Measurements from ENCODE around the gene S100A12. TPM values are rescaled to one million over a fixed set of nuclear protein-coding genes. Genes with fewer than 3 reads are reported as not detected.
"Not testable (repeated sequence)": the region's sequence is repeated elsewhere in the genome, so short reads cannot be mapped to it uniquely, and the experiment has no call there.

The S100A12 gene
- not detected for total RNA-seq

DNA sequence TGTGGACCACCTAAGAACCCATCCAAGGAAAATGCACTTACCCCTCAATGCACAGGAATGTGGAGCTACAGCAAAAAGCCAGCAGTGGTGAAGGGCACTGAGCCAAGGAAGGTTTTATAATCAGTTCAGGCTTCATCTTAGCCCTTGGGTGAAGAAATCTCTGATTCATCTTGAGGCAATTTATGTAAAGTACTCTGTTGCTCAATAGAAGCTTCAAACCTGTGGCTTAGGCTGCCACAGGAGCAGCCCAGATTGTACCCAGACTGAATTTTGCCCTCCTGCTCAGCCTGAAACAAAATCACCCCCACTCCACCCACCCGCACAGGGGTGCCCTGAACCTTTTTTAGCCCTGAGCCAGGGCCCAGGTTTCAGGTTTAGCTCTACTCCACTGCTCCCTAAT lies at the start of gene S100A12:
S100A12 (minus strand) TSS at position 111 of the 400 bp plus-strand sequence. CDS start 1,029 bp downstream, outside the sequence.
- no peaks in the 10 kb centered on the region for H3K9me3 Mint-ChIP-seq
- H3K27me3 Mint-ChIP-seq (ENCODE audit: low read depth), result peaks cover 18% of the 10 kb centered on the region
- no peak within 1 kb of the TSS for H3K4me3 Mint-ChIP-seq
- no peak for DNase-seq
- H3K36me3 Mint-ChIP-seq (ENCODE audit: low read depth), result no peaks in the 10 kb centered on the region
- CTCF ChIA-PET, result interaction anchor here (1.6 kb wide), 1 partner anchor 23 kb away, joined by 4 read pairs; no protein-coding TSS in a partner anchor
- H3K4me1 Mint-ChIP-seq (ENCODE audit: low read depth), result no peaks in the 10 kb centered on the region
- H3K27ac Mint-ChIP-seq, result no peak within 1 kb of the TSS
- intact Hi-C loops (cut with micrococcal nuclease), result no loop called here

DNA sequence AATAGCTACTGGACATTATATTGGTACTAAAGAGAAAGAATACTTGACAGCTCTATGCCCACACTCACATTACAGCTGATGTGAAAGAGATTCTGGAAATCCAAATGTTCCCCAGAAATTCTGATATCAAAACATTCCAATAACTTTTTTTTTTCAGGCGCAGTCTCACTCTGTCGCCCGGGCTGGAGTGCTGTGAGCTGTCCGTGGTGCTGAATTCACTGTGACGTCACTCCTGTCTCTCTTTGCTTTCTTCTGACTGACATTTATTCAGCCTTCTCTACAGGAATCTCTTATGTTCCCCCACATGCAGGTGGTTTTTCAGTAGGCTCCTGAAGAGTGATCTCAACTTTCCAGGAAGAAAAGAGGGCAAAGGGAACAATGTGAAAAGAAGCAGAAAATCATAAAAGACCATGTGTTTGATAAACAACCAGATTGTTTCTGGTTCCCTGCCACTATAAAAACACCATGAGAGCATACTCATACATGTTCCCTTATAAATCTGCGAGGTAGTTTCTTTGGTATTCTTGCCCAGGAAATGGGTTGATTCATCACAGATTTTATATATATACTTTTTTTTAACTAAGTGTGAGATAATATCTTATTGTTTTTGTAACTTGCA lies 47.1 kb upstream of the S100A12 start:
- peak; percentile 84 for DNase-seq
- Mint-ChIP-seq H3K9me3 (no peaks in the 10 kb centered on the region), H3K27me3 (ENCODE audit: low read depth) (peaks cover 27% of the 10 kb centered on the region), H3K27ac (no peak overlapping the region), H3K36me3 (ENCODE audit: low read depth) (no peaks in the 10 kb centered on the region), H3K4me3 (no peak overlapping the region), H3K4me1 (ENCODE audit: low read depth) (no peaks in the 10 kb centered on the region)
- CTCF ChIA-PET, result no interaction called here
- intact Hi-C loops (cut with micrococcal nuclease), result loop anchor here (1.0 kb wide), 1 partner anchor 30 kb away; no protein-coding TSS in a partner anchor

GRCh38 chr1:153420306-153420705 lies 44.9 kb upstream of the S100A12 start:
- peaks cover 21% of the 10 kb centered on the region for H3K27me3 Mint-ChIP-seq (ENCODE audit: low read depth)
- H3K36me3 Mint-ChIP-seq (ENCODE audit: low read depth), result no peaks in the 10 kb centered on the region
- DNase-seq, result no peak
- no peaks in the 10 kb centered on the region for H3K4me1 Mint-ChIP-seq (ENCODE audit: low read depth)
- CTCF ChIA-PET, result interaction anchor here (1.7 kb wide), 1 partner anchor 67 kb away, joined by 4 read pairs; no protein-coding TSS in a partner anchor
- H3K27ac Mint-ChIP-seq, result no peak overlapping the region
- H3K4me3 Mint-ChIP-seq, result no peak overlapping the region
- no peaks in the 10 kb centered on the region for H3K9me3 Mint-ChIP-seq
- intact Hi-C loops (cut with micrococcal nuclease), result no loop called here

DNA sequence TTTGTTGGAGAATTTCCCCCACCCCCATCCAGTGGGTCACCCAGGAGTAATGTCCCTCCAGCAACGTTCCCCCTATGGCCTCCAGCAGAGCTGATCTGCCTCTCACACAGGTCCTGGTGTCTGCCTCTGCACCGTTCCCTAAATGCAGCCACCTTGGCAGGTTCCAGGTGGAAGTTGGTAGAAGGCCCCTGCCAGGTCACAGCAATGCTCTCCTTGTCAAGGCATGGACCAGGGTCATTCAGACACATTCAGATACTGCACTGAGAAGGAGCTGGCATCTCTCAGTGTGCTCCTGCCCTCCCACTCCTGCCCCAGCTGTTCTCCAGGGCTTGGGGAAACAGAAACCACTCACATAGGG lies 44.0 kb upstream of the S100A12 start:
- H3K36me3 Mint-ChIP-seq (ENCODE audit: low read depth); CTCF ChIA-PET; H3K4me3 Mint-ChIP-seq; H3K9me3 Mint-ChIP-seq; H3K27ac Mint-ChIP-seq; intact Hi-C loops (cut with micrococcal nuclease); H3K4me1 Mint-ChIP-seq (ENCODE audit: low read depth); DNase-seq: not testable (repeated sequence)
- H3K27me3 Mint-ChIP-seq (ENCODE audit: low read depth), result peaks cover 13% of the 10 kb centered on the region

DNA sequence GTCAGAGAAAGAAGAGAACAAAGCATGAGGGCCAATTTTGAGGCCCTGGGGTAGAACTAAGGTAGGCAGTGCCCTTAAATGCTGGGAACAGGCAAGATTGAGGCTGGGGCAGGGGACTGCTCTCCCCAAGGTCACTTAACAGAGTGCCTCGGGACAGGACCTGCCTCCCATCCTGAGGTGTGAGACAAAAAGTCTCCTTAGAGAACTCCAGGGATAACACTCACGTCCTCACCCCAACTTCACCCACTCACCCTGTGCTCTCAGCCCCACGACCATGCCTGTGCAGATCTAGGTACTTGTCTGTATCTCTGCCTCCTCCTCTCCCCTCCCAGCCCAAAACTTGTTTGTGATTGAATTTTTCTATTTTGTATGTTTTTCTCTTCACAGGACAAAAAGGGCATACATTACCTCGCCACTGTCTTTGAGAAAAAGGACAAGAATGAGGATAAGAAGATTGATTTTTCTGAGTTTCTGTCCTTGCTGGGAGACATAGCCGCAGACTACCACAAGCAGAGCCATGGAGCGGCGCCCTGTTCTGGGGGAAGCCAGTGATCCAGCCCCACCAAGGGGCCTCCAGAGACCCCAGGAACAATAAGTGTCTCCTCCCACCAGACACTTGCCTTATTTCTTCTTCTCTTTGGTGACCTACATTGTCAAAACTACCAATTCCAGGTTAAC lies 43.5 kb upstream of the S100A12 start:
- intact Hi-C loops (cut with micrococcal nuclease); H3K4me1 Mint-ChIP-seq (ENCODE audit: low read depth); H3K9me3 Mint-ChIP-seq; H3K4me3 Mint-ChIP-seq; H3K27ac Mint-ChIP-seq; H3K36me3 Mint-ChIP-seq (ENCODE audit: low read depth); DNase-seq; CTCF ChIA-PET: not testable (repeated sequence)
- peaks cover 13% of the 10 kb centered on the region for H3K27me3 Mint-ChIP-seq (ENCODE audit: low read depth)

DNA sequence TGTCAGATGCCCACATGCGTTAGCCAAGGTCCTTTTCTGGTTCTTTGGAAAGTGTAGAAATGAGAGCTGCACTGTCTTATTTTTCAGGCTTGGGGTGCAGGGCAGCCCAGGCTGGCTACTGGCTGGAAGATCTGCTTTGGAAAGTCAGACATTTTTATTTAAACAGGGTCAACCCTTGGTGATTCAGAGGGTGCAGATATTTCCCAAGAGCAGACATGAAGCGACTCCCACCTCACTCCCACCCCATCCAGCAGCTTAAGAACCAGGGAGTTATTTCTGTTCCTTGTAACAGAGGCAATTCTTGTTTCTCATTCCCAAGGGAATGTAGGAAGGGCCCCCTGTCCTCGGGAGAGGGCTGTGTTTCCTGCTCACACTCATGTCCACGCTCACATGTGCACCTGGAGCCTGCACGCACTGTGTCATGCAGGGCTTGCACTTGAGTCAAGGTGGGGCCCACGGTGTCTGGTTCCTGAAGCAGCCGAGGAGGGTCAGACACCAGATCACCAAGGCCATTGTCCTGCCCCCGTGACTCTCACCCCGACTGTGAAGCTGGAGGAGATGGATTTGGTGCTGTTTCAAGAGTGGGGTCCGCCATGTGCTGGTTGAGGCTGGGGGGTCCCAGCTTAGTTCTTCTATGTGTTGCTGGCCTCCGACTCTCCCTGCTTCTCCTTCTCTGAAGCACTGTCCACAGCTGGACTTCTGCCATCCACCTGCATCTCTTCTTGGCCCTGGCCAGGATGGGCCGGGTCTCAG lies 41.9 kb upstream of the S100A12 start:
- Mint-ChIP-seq H3K27ac (no peak overlapping the region), H3K36me3 (ENCODE audit: low read depth) (no peaks in the 10 kb centered on the region), H3K27me3 (ENCODE audit: low read depth) (peaks cover 13% of the 10 kb centered on the region), H3K4me1 (ENCODE audit: low read depth) (no peaks in the 10 kb centered on the region), H3K4me3 (no peak overlapping the region), H3K9me3 (peaks cover 2% of the 10 kb centered on the region)
- CTCF ChIA-PET, result no interaction called here
- DNase-seq, result no peak
- intact Hi-C loops (cut with micrococcal nuclease), result no loop called here

- Mint-ChIP-seq H3K27ac (no peak within 1 kb of the TSS), H3K36me3 (ENCODE audit: low read depth) (no peaks in the 10 kb centered on the region), H3K4me1 (ENCODE audit: low read depth) (no peaks in the 10 kb centered on the region), H3K4me3 (no peak within 1 kb of the TSS), H3K27me3 (ENCODE audit: low read depth) (peaks cover 13% of the 10 kb centered on the region), H3K9me3 (peaks cover 7% of the 10 kb centered on the region)
- DNase-seq, result no peak
- CTCF ChIA-PET, result no interaction called here
- intact Hi-C loops (cut with micrococcal nuclease), result no loop called here
Measured at GRCh38 chr1:153415850-153416570, 40.6 kb upstream of the S100A12 start, which contains the start of gene S100A7A. TSS of gene S100A7A (plus strand) at chr1:153416520. CDS start at chr1:153418083, 1,563 bp downstream.

DNA sequence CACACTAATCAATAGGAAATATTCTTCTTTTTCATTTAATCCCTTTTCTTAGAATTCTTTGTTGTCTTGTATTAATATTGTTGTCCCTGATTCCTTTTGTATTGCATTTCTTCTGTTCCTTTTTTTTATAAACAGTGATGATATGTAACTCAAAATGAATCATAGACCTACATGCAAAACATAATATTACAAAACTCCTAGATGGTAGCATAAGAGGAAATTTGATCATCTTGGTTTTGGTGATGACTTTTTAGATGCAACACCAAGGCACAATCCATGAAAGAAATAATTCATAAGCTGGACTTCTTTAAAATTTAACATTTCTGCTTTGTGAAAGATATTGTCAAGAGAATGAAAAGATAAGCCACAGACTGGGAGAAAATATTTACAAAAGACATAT lies 38.5 kb upstream of the S100A12 start:
- H3K9me3 Mint-ChIP-seq, result peaks cover 11% of the 10 kb centered on the region
- H3K4me3 Mint-ChIP-seq; CTCF ChIA-PET; H3K4me1 Mint-ChIP-seq (ENCODE audit: low read depth); H3K27ac Mint-ChIP-seq; H3K27me3 Mint-ChIP-seq (ENCODE audit: low read depth); H3K36me3 Mint-ChIP-seq (ENCODE audit: low read depth); DNase-seq; intact Hi-C loops (cut with micrococcal nuclease): not testable (repeated sequence)

GRCh38 chr1:153407274-153407673 lies 31.9 kb upstream of the S100A12 start:
- H3K9me3 Mint-ChIP-seq; H3K4me3 Mint-ChIP-seq; intact Hi-C loops (cut with micrococcal nuclease); H3K36me3 Mint-ChIP-seq (ENCODE audit: low read depth); DNase-seq; H3K27ac Mint-ChIP-seq: not testable (repeated sequence)
- CTCF ChIA-PET, result interaction anchor here (1.3 to 1.4 kb wide), 2 partner anchors 54 to 88 kb away, joined by 3 to 5 read pairs; no protein-coding TSS in a partner anchor
- peaks cover 12% of the 10 kb centered on the region for H3K27me3 Mint-ChIP-seq (ENCODE audit: low read depth)
- peaks cover 13% of the 10 kb centered on the region for H3K4me1 Mint-ChIP-seq (ENCODE audit: low read depth)

- DNase-seq; H3K27ac Mint-ChIP-seq; H3K36me3 Mint-ChIP-seq (ENCODE audit: low read depth); H3K9me3 Mint-ChIP-seq; H3K4me3 Mint-ChIP-seq; intact Hi-C loops (cut with micrococcal nuclease): not testable (repeated sequence)
- Mint-ChIP-seq H3K4me1 (ENCODE audit: low read depth) (peaks cover 13% of the 10 kb centered on the region), H3K27me3 (ENCODE audit: low read depth) (peaks cover 12% of the 10 kb centered on the region)
- CTCF ChIA-PET, result interaction anchor here (1.3 kb wide), 1 partner anchor 53 kb away, joined by 3 read pairs; no protein-coding TSS in a partner anchor
Measured at GRCh38 chr1:153405825-153406599, 30.6 kb upstream of the S100A12 start.

DNA sequence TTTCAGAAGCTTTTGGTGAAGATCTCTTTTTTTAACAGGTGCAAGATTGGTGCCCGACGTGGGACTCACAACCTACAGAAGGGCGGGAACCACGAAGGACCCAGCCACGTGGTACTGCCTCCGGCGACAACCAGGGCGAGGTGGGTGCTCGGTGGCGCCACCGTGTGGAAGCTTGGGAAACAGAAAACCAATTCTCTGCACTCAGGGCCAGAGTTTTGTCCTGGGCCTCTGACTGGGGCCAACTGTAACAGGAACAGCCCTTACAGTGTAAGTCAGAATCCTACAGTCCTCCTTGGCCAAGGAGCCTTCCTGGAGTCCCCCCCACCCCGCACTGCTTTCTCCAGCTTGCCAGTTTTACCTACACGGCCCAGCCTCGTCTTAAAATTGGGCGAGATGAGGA lies 29.3 kb upstream of the S100A12 start:
- Mint-ChIP-seq H3K9me3 (peaks cover 3% of the 10 kb centered on the region), H3K27ac (no peak overlapping the region), H3K4me3 (no peak overlapping the region), H3K4me1 (ENCODE audit: low read depth) (peaks cover 13% of the 10 kb centered on the region), H3K27me3 (ENCODE audit: low read depth) (peaks cover 9% of the 10 kb centered on the region), H3K36me3 (ENCODE audit: low read depth) (no peaks in the 10 kb centered on the region)
- intact Hi-C loops (cut with micrococcal nuclease), result loop anchor here (1.0 kb wide), 1 partner anchor 49 kb away; no protein-coding TSS in a partner anchor
- CTCF ChIA-PET, result interaction anchor here (0.8 to 3.2 kb wide), 4 partner anchors 47 to 128 kb away, joined by 3 to 25 read pairs (median 5); partner anchors contain the start of gene S100A9
- peak; percentile 75 for DNase-seq

Data from activated naive CD4-positive, alpha-beta T cell treated with anti-CD3 and anti-CD28 coated beads for 36 hours (primary cell).